ENCODE data around the gene BMAL1.

DNA sequence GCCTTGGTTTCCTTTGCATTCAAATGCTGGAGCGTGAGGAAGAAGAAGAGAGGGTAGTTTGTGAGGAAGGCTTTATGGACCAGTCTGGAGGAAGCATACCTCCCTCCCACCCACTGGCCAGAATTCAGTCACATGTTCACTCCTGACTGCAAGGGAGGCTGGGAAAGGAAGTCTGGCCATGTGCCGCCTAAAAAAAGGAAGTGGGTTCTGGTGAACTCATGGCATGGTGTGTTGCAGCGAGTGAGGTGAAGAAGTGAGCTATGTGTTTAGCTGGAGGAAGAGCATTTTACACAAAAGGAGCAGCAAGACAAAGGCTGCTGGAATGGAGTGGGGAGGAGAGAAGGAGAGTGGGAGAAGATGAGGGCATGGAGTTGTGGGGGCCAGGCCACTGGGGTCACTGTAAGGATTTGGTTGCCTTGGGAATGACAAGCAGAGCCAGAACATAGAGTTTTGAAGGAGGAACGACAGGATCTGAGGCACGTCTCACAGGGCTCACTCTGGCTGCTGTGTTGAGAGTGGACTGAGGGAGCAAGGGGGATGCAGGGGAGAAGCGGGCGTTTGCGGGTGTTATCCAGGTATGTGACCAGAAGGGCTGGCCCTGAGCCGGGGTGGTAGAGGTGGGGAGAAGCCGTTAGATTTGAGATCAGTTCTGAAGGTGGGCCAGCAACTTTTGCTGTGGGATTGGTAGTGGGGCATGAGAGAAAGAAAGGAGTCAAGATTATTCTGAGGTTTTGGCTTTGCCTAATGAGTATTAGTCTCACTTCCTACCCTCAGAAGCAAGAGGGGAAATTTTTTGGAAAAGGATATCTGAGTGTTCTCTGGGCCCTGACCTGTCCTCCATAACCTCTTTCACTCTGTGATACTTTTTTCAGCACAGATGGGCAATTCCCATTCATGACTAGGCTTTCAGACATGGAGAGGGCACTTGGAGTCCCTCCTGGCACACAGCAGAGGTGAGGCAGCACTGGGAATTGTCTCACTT, 26.4 kb downstream of the BMAL1 start:
- TF ChIP-seq EZH2 (IDR thresholded peaks at IDR 0.05): no peak
- TF ChIP-seq POLR2AphosphoS5 (IDR thresholded peaks at IDR 0.05; ENCODE audit: borderline replicate concordance, low read depth, low read length): no peak
